WERI-Rb-1 (cell line): ENCODE results near the gene CCDC106.

Experiments used
- DNase-seq: peaks from one replicate; pipeline ENCODE4 v3.0.0-alpha.2; 2020
- H3K27ac ChIP-seq: fragments of 250-450 bp; sonication (Bioruptor Pico); 2 replicates; pipeline ENCODE4 v1.5.1; 2020; ENCODE audit warnings: mild to moderate bottlenecking, moderate library complexity
- H3K27me3 ChIP-seq: fragments of 250-450 bp; sonication (Bioruptor Pico); 2 replicates; pipeline ENCODE4 v1.5.1; 2021; ENCODE audit warnings: mild to moderate bottlenecking, low read depth, moderate library complexity; ENCODE audit not compliant: insufficient read depth, severe bottlenecking
- H3K36me3 ChIP-seq: fragments of 250-450 bp; sonication (Bioruptor Pico); 2 replicates; pipeline ENCODE4 v1.5.1; 2020; ENCODE audit warnings: mild to moderate bottlenecking, moderate library complexity
- H3K4me3 ChIP-seq: 2 replicates; pipeline ENCODE4 v1.5.1; 2011; ENCODE audit warnings: low read depth, mild to moderate bottlenecking, control low read depth, low read length
- H3K9me3 ChIP-seq: fragments of 250-450 bp; sonication (Bioruptor Pico); 2 replicates; pipeline ENCODE4 v1.5.1; 2021; ENCODE audit warnings: mild to moderate bottlenecking, moderate library complexity; ENCODE audit not compliant: severe bottlenecking
- CTCF ChIP-seq: IDR thresholded peaks from 2 replicates; pipeline ENCODE4 v1.5.1; 2011; ENCODE audit warnings: low read depth, mild to moderate bottlenecking, control low read depth, inconsistent platforms, low read length

Gene CCDC106

GRCh38 chr19:55635334-55635717, 12.7 kb upstream of the CCDC106 start:
- TF ChIP-seq CTCF, result no peak
- Histone ChIP-seq H3K4me3 (peak overlapping the region; percentile 67), H3K27ac (peak overlapping the region; percentile 72), H3K36me3 (0 out of 2 replicates have a peak, but pooled peaks cover 4% of the 10 kb centered on the region), H3K27me3 (no peaks in the 10 kb centered on the region), H3K9me3 (no peaks in the 10 kb centered on the region)
- DNase-seq, result no peak

GRCh38 chr19:55635856-55636440, 12.1 kb upstream of the CCDC106 start:
- TF ChIP-seq CTCF, result no peak
- H3K27ac ChIP-seq, result no peak overlapping the region
- DNase-seq, result no peak

GRCh38 chr19:55636723-55637122, 11.3 kb upstream of the CCDC106 start:
- no peak for TF ChIP-seq CTCF
- Histone ChIP-seq H3K27me3 (no peaks in the 10 kb centered on the region), H3K27ac (no peak overlapping the region), H3K9me3 (no peaks in the 10 kb centered on the region), H3K4me3 (no peak overlapping the region), H3K36me3 (0 out of 2 replicates have a peak, but pooled peaks cover 4% of the 10 kb centered on the region)
- no peak for DNase-seq

More at GRCh38 chr19:55635856-55636440, 12.1 kb upstream of the CCDC106 start:
- H3K27me3 ChIP-seq, result no peaks in the 10 kb centered on the region
- no peaks in the 10 kb centered on the region for H3K9me3 ChIP-seq
- H3K36me3 ChIP-seq, result 0 out of 2 replicates have a peak, but pooled peaks cover 4% of the 10 kb centered on the region
- no peak overlapping the region; the same call in 1 of the 2 replicates for H3K4me3 ChIP-seq

- TF ChIP-seq CTCF, result no peak
- H3K4me3 ChIP-seq, result no peak overlapping the region
Observed at GRCh38 chr19:55637534-55637933, 10.5 kb upstream of the CCDC106 start.

GRCh38 chr19:55638864-55639359, 9.1 kb upstream of the CCDC106 start:
- Histone ChIP-seq H3K36me3 (peaks cover 4% of the 10 kb centered on the region; the same call in 1 of the 2 replicates), H3K27ac (peak overlapping the region; percentile 16; the same call in 1 of the 2 replicates), H3K4me3 (no peak overlapping the region), H3K27me3 (no peaks in the 10 kb centered on the region), H3K9me3 (no peaks in the 10 kb centered on the region)
- peak; percentile 76 for TF ChIP-seq CTCF
- peak; percentile 77 for DNase-seq

More at GRCh38 chr19:55637534-55637933, 10.5 kb upstream of the CCDC106 start:
- DNase-seq, result no peak
- H3K27me3 ChIP-seq, result no peaks in the 10 kb centered on the region
- no peak overlapping the region for H3K27ac ChIP-seq
- no peaks in the 10 kb centered on the region for H3K9me3 ChIP-seq
- H3K36me3 ChIP-seq, result 0 out of 2 replicates have a peak, but pooled peaks cover 4% of the 10 kb centered on the region
